GF-D8 (cell line): ENCODE measurements around the gene HNF1B.
A peak's percentile ranks its signal among the peaks of the same experiment; 100 is the strongest.

Source experiments
- DNase-seq: peaks from one replicate; lab custom pipeline; 2025; lab: John Stamatoyannopoulos, UW

The HNF1B gene

DNA sequence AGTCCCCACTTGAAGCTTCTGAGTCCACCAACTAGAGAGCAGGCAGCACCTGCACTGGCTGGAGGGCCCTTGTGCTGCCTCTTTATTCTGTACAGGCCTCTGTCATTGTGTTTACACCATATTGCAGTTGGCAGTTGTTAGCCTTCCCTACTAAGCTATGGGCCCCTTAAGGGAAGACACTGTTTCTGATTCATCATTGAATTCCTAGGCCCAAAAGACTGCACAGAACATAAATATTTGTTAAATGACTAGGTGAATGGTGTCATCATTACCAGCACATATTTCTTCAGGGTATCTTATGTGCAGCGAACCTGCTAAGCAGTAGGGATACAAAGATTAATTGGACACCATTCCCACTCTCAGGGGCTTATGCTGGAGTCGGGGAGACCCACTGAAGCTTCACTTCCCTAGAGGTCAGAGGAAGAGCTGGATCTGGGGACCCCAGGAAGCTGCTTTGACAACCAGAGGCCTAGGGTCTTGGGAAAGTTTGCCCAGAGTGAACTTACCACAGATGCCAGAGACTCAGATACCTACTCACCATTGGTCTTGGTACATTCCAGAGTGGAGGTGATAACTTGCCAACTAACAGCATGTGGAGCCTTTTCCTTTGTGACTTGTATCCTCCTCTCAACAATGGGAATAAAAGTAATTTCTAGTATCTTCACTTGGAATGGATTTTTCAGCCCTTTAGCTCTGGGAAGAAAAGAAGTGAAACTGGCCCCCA, 72.9 kb downstream of the HNF1B start:
- no peak for DNase-seq

DNA sequence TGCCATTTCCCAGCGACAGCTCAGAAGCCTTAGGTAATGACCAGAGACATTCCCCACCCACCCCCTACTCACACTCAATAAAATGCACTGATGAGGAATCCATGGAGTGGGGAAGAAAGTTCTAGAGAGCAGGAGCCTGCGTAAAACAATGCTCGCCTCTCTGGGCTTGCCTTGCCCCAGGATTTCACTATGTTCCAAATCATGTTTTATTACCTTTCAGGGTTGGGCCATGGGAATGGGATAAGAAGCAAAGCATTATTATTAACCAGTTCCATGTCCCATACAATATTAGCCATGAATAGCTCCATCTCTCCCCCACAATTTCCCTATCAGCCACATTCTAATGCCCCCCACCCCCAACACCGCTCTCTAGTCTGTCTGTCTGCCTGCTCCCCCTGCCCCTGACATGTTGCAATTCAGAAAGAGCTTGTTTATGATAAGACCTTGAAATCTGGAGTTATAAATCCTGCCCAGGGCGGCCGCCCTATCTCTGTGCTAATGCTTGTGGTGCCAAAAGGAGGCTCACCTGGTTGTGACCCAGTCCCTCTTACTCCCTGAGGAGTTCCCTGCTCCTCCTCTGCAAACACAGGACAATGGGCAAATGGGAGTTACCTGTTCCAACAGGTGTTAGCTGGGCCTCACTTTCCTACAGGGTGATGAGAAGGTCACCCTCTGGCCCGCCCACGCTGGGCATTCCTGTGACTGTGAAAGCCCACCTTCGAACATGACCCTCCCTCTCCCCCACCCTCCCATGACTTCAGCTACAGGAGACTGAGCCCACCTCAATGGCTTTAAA, 73.6 kb downstream of the HNF1B start:
- DNase-seq = no peak

DNA sequence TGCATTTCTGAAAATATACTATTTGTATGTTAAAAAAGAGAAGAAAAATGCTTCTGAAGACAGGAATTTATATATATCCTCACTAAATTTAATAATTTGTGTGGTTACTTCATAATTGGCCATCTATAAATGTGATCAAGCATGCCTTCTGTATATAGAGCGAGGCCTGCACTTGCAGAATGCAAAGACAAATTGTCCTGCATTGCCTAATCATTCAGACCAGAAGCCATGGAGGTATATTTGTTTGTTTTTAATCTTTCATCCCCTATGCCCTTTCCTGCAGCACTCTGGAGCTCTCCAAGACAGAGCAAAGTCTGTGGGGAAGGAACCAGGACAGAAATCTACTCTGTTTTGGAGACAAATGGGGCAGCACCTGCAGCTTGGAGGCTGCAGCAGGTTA, 77.8 kb downstream of the HNF1B start:
- no peak for DNase-seq

DNA sequence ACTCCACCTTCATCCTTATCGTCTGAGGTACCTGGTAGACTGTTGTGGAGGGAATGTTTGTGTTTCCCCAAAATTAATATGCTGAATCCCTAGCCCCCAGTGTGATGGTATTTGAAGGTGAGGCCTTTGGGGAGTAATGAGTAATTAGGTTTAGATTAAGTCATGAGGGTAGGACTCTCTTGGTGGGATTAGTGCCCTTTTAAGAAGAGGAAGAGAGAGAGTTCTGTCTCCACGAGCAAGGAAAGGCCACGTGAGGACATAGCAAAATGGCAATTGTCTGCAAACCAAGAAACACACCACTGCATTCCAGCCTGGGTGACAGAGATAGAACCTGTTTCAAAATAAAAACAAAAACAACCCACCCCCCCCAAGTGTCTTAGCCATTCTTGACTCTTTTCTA, 80.6 kb downstream of the HNF1B start:
- no peak for DNase-seq

DNA sequence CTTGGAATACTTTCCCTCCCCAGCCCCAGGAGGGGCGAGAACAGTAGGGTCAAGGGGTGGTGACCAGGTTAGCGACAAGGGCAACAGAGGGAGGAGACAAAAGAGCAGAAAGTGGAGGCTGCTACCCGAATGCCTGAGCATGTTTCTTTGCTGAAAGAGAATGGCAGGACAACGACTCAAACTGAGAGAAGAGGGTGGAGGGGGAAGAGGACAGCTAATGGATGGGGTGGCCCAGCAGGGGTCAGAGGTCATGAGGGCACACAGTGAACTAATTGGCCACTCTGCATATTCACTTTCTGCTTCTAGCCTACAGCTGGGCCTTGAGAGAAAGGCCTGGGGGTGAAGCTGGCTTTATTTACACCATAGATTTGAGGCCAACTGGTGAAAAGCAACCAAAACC, 82.5 kb downstream of the HNF1B start:
- no peak for DNase-seq

DNA sequence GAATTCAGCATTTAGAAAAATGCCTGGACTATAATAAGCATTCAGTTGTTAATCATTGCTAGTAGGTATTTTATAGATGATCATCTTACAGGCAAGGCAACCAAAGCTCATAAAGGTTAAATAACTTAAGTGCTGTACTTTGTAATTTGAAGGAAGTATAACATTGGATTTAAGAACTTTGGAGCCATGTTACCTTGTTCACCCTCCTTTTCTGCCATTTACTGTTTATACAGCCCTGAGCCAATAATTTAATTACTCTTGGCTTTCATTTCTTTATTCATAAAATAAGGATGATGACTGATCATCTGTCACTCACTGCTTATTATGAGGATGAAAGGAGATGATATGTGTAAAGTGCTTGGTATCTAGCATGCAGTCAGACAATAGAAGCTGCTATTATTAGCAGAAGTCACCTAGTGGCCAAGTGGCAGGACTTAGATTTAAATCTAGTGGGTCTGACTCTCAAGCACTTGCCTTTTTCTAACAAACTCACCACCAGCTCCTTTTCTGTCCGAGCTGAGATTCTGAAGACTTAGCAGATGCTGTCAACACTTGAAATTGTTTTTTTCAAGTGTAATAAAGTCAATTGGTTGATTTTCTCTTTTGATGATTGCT, 83.4 kb downstream of the HNF1B start:
- no peak for DNase-seq

DNA sequence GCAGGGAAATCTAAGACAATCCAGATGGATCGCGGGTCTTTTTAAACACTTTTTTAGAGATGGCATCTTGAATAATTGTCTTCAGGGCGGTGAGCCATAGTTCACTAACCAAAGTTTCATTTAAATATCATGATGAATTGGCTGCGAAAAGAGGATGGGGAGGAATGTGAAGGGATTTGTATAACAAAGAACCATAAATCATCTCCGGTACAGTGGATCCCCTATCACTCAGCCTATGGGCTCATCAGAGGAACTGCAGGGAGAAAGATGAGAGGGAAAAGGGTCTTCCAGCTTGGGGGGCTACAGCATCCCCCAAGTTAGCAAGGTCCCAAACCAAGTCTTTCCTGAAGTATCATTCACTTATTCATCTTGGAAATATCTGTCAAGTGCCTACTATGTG, 84.9 kb downstream of the HNF1B start:
- DNase-seq = no peak

DNA sequence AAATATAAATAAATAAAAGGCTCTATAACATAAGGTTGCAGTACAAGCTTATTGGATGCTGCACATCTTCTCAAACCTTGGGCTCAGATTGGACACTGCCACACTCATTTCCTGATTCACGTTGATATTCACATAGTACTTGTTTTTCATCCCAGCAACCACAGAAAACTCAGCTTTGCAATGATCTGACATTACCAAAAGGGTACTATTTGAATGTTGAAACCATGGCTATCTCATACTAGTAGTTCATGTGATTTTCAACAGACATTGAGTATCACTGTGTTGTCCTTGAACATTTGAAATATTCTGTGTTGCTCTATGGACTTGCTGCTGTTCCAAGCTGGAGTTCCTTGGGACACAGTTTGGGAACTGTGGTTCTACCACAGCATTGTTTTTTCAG, 87.7 kb downstream of the HNF1B start:
- DNase-seq = no peak

DNA sequence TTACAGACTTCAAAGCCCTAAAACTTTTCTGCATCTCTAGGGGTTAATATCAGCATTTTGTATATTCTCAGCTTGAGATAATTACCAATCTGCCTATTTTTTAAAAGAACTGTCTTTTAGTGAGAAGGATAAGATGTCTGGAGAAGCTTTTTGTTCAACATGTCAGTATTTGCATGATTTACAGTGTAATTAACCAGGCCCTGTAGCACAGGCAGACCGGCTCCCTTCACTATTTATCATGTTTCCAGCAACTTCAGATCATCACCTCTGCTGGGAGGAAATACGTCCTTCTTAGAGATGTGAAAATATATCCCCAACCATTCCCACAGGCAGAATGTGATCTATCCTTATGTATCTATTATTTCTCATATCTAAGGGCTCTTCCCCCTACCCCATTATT, 93.0 kb downstream of the HNF1B start:
- DNase-seq = no peak

DNA sequence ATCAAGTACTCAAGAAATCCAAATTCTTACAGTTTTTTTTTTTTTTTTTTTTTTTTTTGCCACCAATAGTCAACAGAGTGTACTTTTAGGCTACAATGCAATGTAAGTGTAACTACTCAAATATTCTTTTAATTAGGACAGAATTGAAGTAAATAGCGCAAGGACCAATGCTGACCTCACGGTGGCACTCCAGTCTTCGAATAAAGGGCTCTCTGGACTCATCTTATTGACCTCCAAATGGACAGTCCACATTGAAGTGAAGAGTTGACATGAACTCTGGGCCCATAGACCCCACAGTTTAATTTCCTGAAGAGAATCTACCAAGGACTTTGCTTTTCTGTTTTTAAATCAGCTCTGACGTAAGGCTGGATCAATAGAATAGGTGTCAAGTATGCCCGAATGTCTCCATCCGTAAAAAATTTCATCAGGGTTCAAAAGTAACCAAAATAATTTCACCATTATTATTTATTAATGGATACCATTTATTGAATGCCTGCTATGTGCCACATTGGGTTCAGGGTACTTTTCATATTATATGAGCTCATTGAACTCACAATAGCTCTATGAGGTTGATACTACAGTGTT, 94.3 kb downstream of the HNF1B start:
- DNase-seq = peak; percentile 3

DNA sequence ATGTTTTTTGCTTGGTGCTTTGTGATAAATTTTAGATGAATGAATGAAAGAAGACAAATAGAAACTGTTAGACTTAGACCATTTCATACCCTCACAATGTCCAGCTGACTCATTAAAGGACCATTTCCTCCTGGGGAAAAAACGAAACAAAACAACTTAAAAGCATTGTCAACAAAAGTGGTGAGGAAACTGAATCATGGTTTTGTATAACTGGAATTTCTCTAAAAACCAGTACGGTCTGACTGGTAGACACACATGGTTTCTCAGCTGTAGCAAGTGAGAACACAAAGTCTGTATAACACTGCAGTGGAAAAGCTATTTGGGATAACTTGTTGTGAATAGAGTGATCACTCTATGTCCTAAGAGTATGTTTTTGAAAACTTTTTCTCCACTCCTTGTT, 96.3 kb downstream of the HNF1B start:
- no peak for DNase-seq

DNA sequence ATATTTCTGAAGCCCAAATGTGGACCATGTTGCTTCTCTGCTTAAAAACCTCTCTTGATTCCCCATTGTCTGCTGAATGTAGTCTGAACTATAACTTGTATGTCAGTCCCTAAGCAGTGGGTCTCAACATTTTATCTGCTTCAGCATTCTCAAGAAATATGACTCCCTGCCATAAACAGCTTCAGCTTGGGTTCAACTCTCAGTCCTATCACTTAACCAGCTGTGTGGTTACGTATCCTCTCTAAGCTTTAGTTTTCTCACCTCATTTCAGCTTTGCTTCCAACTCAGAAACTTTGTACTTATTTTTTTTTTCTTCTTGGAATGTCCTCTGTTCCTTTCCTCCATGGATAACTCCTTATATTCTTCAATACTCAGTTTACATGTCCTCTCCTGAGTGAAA, 97.0 kb downstream of the HNF1B start:
- DNase-seq = no peak

DNA sequence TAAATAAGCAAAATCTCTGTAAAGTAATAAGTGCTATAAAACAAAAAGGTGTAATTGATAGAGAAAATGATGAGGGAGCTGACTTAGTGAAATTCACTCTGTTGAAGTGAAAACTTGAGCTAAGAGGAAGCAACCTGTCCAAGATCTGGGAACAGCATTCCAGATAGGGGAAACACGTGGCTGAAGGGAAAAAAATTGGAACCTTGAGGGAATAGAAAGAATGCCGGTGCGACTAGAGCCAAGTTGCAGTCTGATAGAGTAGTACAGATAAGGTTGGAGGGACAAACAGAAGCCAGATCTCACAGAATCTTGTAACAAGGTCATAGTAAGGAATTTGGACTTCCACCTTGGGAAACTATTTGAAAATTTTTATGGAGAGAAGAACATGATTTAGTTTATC, 101.0 kb downstream of the HNF1B start:
- DNase-seq = no peak

DNA sequence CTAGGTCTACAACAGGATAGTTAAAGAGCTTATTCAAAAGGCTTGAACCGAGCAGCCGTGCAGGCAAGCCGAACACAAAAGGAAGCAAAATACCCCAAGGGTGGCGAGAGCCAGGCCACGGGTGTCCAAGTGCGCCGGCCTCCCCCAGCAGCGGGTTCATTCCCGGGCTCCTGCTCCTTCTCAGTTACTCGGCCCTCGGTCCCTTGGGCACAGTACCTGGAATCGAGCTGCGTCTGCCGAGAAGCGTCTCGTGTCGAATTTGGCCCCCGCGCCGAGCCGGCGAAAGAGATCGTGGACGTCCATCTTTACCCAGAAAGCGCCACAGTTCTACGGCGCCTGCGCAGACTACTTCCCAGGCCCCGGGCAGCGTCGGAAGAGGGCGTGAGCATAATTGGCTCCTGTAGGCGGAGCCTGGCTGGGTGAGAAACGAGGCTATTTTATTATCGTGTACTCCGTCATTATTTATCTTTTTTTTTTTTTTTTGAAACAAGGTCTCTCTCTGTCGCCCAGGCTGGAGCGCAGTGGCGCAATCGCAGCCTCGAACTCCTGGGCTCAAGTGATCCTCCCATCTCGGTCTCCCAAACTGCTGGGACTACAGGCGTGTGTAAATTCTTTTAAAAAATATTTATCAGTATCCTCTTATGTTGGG, 101.6 kb downstream of the HNF1B start, which contains the start of gene DDX52:
Gene DDX52, minus strand, starts transcription at position 329 of the 649 bp plus-strand sequence. Its CDS starts 26 bp downstream, at position 303.
- DNase-seq = peak; percentile 49

DNA sequence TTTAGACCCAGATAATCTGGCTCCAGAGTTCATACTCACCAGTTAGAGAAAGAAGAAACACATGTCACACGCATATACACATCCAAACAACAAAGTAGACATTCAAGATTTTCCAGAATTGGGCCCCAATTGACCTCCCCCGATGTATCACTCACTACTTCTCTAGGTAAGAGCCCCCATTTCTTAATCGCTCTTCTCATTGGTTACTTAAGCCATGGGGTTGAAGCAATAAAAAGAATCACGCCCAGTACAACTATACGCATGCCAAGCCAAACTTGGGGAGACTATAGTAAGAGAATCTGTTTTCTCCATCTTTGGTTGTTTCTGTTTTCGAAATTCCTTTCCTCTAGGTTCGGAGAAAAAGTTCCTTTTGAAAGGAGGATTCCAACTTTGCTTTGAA, 102.2 kb downstream of the HNF1B start:
- DNase-seq = no peak

DNA sequence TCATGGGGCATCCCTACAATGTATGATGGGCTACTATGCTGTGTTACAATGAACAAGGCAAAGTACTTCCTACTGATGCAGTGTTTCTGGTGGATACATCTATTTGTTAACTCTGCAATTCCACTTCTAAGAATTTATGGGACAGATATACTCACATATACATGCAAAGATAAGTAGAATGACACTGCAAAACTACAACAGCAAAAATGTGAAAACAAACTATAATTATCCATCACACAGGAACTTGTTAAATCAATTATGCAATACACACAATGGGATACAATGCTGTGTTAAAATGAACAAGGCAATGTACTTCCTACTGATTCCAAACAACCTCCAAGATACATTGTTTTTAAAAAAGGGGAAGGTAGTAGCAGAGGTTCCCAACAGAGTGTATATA, 104.8 kb downstream of the HNF1B start:
- DNase-seq = no peak

DNA sequence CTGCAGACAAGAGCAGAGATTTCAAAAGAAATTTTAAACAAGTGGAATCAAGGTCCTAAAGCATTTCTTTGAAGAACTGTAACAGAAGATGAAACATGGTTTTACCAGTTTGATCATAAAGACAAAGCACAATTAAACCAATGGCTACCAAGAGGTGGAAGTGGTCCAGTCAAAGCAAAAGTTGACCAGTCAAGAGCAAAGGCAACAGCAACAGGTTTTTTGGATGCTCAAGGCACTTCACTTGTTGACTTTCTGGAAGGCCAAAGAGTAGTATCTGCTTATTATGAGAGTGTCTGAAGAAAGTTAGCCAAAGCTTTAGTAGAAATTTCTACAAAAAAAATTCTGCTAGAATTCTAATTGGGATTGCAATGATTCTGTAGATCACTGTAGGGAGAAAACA, 106.9 kb downstream of the HNF1B start:
- DNase-seq = no peak
